ENCODE data around the gene IMMP1L.

Gene IMMP1L

GRCh38 chr11:31474083-31474482 lies 35.3 kb downstream of the IMMP1L start:
- DNase-seq = no peak

GRCh38 chr11:31464436-31464835 lies 45.0 kb downstream of the IMMP1L start:
- no peak for DNase-seq

GRCh38 chr11:31455177-31455576 lies 54.2 kb downstream of the IMMP1L start:
- DNase-seq = no peak

- DNase-seq = no peak
These were observed 58.6 kb downstream of the IMMP1L start for GRCh38 chr11:31450841-31451240.

- DNase-seq = no peak
These were observed 60.4 kb downstream of the IMMP1L start for GRCh38 chr11:31449040-31449439.

- DNase-seq = no peak
These were observed 63.8 kb downstream of the IMMP1L start for GRCh38 chr11:31445621-31446020.

GRCh38 chr11:31443802-31444201 lies 65.6 kb downstream of the IMMP1L start:
- DNase-seq = no peak

- DNase-seq = no peak
These were observed 67.3 kb downstream of the IMMP1L start for GRCh38 chr11:31442086-31442485.

- DNase-seq = no peak
These were observed 68.1 kb downstream of the IMMP1L start for GRCh38 chr11:31441296-31441695.

- no peak for DNase-seq
These were observed 71.5 kb downstream of the IMMP1L start for GRCh38 chr11:31437742-31438435.

GRCh38 chr11:31433851-31434250 lies 75.6 kb downstream of the IMMP1L start:
- no peak for DNase-seq

- DNase-seq = no peak
These were observed 84.8 kb downstream of the IMMP1L start for GRCh38 chr11:31424652-31425051.

GRCh38 chr11:31422703-31423102 lies 86.7 kb downstream of the IMMP1L start:
- DNase-seq = no peak

GRCh38 chr11:31421820-31422219 lies 87.6 kb downstream of the IMMP1L start:
- no peak for DNase-seq

GRCh38 chr11:31419669-31420068 lies 89.8 kb downstream of the IMMP1L start:
- no peak for DNase-seq

- no peak for DNase-seq
These were observed 90.3 kb downstream of the IMMP1L start for GRCh38 chr11:31419138-31419537.

- no peak for DNase-seq
These were observed 91.6 kb downstream of the IMMP1L start for GRCh38 chr11:31417816-31418215.

- DNase-seq = no peak
These were observed 92.1 kb downstream of the IMMP1L start for GRCh38 chr11:31417357-31417756.

GRCh38 chr11:31415435-31415834 lies 94.0 kb downstream of the IMMP1L start:
- no peak for DNase-seq

- DNase-seq = no peak
These were observed 95.1 kb downstream of the IMMP1L start for GRCh38 chr11:31414338-31414737.

- DNase-seq = no peak
These were observed 96.5 kb downstream of the IMMP1L start for GRCh38 chr11:31412946-31413345.

GRCh38 chr11:31408201-31408600 lies 101.2 kb downstream of the IMMP1L start:
- no peak for DNase-seq

- DNase-seq = no peak
These were observed 104.8 kb downstream of the IMMP1L start for GRCh38 chr11:31404614-31405013.

- peak; percentile 16 for DNase-seq
These were observed 112.1 kb downstream of the IMMP1L start for GRCh38 chr11:31397239-31397834.

GRCh38 chr11:31387379-31387778 lies 122.0 kb downstream of the IMMP1L start:
- no peak for DNase-seq
